SK-N-SH treated with all-trans-retinoic acid at 6 μM for 48 hours (cell line): ENCODE data around the gene SRPRB.

Source experiments
- ATAC-seq: fragments of 200-7000 bp; cut with Tn5 transposase; 3 replicates; pipeline ENCODE4 v1.9.1; 2020; ENCODE audit warnings: mild to moderate bottlenecking, moderate library complexity
- ARNTL ChIP-seq: fragments of 450-650 bp; formaldehyde crosslinking; IDR thresholded peaks from 2 replicates; pipeline ENCODE4 v1.5.0; 2020; ENCODE audit warnings: low read depth, mild to moderate bottlenecking, moderate library complexity, borderline replicate concordance
- BACH2 ChIP-seq: fragments of 250-450 bp; sonication (Bioruptor Pico); IDR thresholded peaks from 2 replicates; pipeline ENCODE4 v1.9.0; 2021; ENCODE audit warnings: mild to moderate bottlenecking, borderline replicate concordance
- CREB5 ChIP-seq: fragments of 250-450 bp; sonication (Bioruptor Pico); IDR thresholded peaks from 2 replicates; pipeline ENCODE4 v1.5.1; 2020; ENCODE audit warnings: low read depth, mild to moderate bottlenecking, moderate library complexity
- CSDC2 ChIP-seq: fragments of 250-450 bp; sonication (Bioruptor Pico); IDR thresholded peaks from 2 replicates; pipeline ENCODE4 v1.5.0; 2020; ENCODE audit warnings: mild to moderate bottlenecking, moderate library complexity
- CSRNP3 ChIP-seq: fragments of 250-450 bp; sonication (Bioruptor Pico); IDR thresholded peaks from 2 replicates; pipeline ENCODE4 v1.5.1; 2021; ENCODE audit warnings: mild to moderate bottlenecking, moderate library complexity
- ESRRG ChIP-seq: fragments of 250-450 bp; sonication (Bioruptor Pico); IDR thresholded peaks from 2 replicates; pipeline ENCODE4 v1.6.1; 2021; ENCODE audit warnings: mild to moderate bottlenecking
- ISL1 ChIP-seq: fragments of 250-450 bp; sonication (Bioruptor Pico); IDR thresholded peaks from 2 replicates; pipeline ENCODE4 v2.1.2; 2022; ENCODE audit warnings: mild to moderate bottlenecking, moderate library complexity
- OSR1 ChIP-seq: fragments of 250-450 bp; sonication (Bioruptor Pico); IDR thresholded peaks from 2 replicates; pipeline ENCODE4 v1.8.0; 2022; ENCODE audit warnings: moderate library complexity, mild to moderate bottlenecking, inconsistent platforms
- PATZ1 ChIP-seq: fragments of 250-450 bp; sonication (Bioruptor Pico); IDR thresholded peaks from 2 replicates; pipeline ENCODE4 v1.8.0; 2020; ENCODE audit warnings: mild to moderate bottlenecking, moderate library complexity, borderline replicate concordance
- POU6F1 ChIP-seq: fragments of 250-450 bp; sonication (Bioruptor Pico); IDR thresholded peaks from 2 replicates; pipeline ENCODE4 v1.8.0; 2021; ENCODE audit warnings: low read depth, mild to moderate bottlenecking, moderate library complexity, borderline replicate concordance
- RARB ChIP-seq: fragments of 250-450 bp; sonication (Bioruptor Pico); IDR thresholded peaks from 2 replicates; pipeline ENCODE4 v1.8.0; 2021; ENCODE audit warnings: mild to moderate bottlenecking, moderate library complexity
- SNAI2 ChIP-seq: fragments of 250-450 bp; sonication (Bioruptor Pico); IDR thresholded peaks from 2 replicates; pipeline ENCODE4 v1.5.0; 2020; ENCODE audit warnings: mild to moderate bottlenecking, moderate library complexity
- TCF4 ChIP-seq: fragments of 250-450 bp; sonication (Bioruptor Pico); IDR thresholded peaks from 2 replicates; pipeline ENCODE4 v1.8.0; 2021; ENCODE audit warnings: mild to moderate bottlenecking, moderate library complexity, borderline replicate concordance
- TOX ChIP-seq: fragments of 250-450 bp; sonication (Bioruptor Pico); IDR thresholded peaks from 2 replicates; pipeline ENCODE4 v1.8.0; 2021; ENCODE audit warnings: mild to moderate bottlenecking, moderate library complexity, borderline replicate concordance
- TSHZ2 ChIP-seq: fragments of 250-450 bp; sonication (Bioruptor Pico); IDR thresholded peaks from 2 replicates; pipeline ENCODE4 v1.5.0; 2020; ENCODE audit warnings: mild to moderate bottlenecking, moderate library complexity
- ZC3H10 ChIP-seq: fragments of 250-450 bp; sonication (Bioruptor Pico); IDR thresholded peaks from 2 replicates; pipeline ENCODE4 v1.5.1; 2021; ENCODE audit warnings: mild to moderate bottlenecking, moderate library complexity
- ZFP30 ChIP-seq: fragments of 450-650 bp; formaldehyde crosslinking; IDR thresholded peaks from 2 replicates; pipeline ENCODE4 v1.5.0; 2022; ENCODE audit warnings: mild to moderate bottlenecking, moderate library complexity
- ZNF70 ChIP-seq: fragments of 450-650 bp; formaldehyde crosslinking; IDR thresholded peaks from 2 replicates; pipeline ENCODE4 v1.5.0; 2020; ENCODE audit warnings: mild to moderate bottlenecking, moderate library complexity
- ZNF8 ChIP-seq: fragments of 450-650 bp; formaldehyde crosslinking; IDR thresholded peaks from 2 replicates; pipeline ENCODE4 v1.5.0; 2020; ENCODE audit warnings: mild to moderate bottlenecking, moderate library complexity

Gene SRPRB

GRCh38 chr3:133857767-133858166 lies 52.2 kb downstream of the SRPRB start (continued):
- TF ChIP-seq TOX (no peak), ISL1 (no peak), SNAI2 (CRISPR knock-in tag) (no peak)

- no peak for TF ChIP-seq ZNF8 (CRISPR knock-in tag)
- no peak for TF ChIP-seq OSR1 (CRISPR knock-in tag)
- TF ChIP-seq, all 23 proteins: peak for 0
- no peak for ATAC-seq
These were observed 54.0 kb downstream of the SRPRB start for GRCh38 chr3:133859381-133860234.

GRCh38 chr3:133860519-133860918 lies 54.9 kb downstream of the SRPRB start:
- ATAC-seq: no peak
- TF ChIP-seq TSHZ2 (CRISPR knock-in tag) (no peak), POU6F1 (CRISPR knock-in tag) (no peak), BACH2 (CRISPR knock-in tag) (no peak), ZNF70 (CRISPR knock-in tag) (no peak), CREB5 (CRISPR knock-in tag) (no peak), TCF4 (CRISPR knock-in tag) (no peak), ZC3H10 (CRISPR knock-in tag) (no peak), RARB (no peak), ARNTL (CRISPR knock-in tag) (no peak), CSRNP3 (CRISPR knock-in tag) (no peak), SNAI2 (CRISPR knock-in tag) (no peak), ZFP30 (CRISPR knock-in tag) (no peak), ESRRG (CRISPR knock-in tag) (no peak)

GRCh38 chr3:133862161-133862560 lies 56.5 kb downstream of the SRPRB start:
- no peak for TF ChIP-seq CREB5 (CRISPR knock-in tag)
- TF ChIP-seq ZNF70 (CRISPR knock-in tag): no peak
- no peak for TF ChIP-seq CSDC2 (CRISPR knock-in tag)
- no peak for TF ChIP-seq ZNF8 (CRISPR knock-in tag)
- TF ChIP-seq CSRNP3 (CRISPR knock-in tag): no peak
- TF ChIP-seq ZC3H10 (CRISPR knock-in tag): no peak
- TF ChIP-seq PATZ1 (CRISPR knock-in tag): no peak
- ATAC-seq: no peak
